Fibroblast of lung (primary cell): ENCODE measurements around the gene UST. TPM values are rescaled to one million over a fixed set of nuclear protein-coding genes. Genes with fewer than 3 reads are reported as not detected.

Source experiments
- DNase-seq, 2 donors: peaks; one replicate each; pipeline versions ENCODE4 v3.0.0 to v3.0.0-alpha.2; 2010; ENCODE audit warnings: low read depth in 2 of 2
- H2AFZ ChIP-seq: 2 replicates; pipeline ENCODE4 v1.5.1; 2012; ENCODE audit warnings: low read length, control low read depth, inconsistent platforms
- H3K27ac ChIP-seq: 2 replicates; pipeline ENCODE4 v1.5.1; 2011; ENCODE audit warnings: low read length, control low read depth; ENCODE audit not compliant: insufficient read depth
- H3K27me3 ChIP-seq: 2 replicates; pipeline ENCODE4 v1.5.1; 2011; ENCODE audit warnings: mild to moderate bottlenecking, low read length; ENCODE audit not compliant: control insufficient read depth, insufficient read depth
- H3K36me3 ChIP-seq: 2 replicates; pipeline ENCODE4 v1.5.1; 2011; ENCODE audit warnings: low read length; ENCODE audit not compliant: control insufficient read depth, insufficient read depth
- H3K4me1 ChIP-seq: 2 replicates; pipeline ENCODE4 v1.5.1; 2011; ENCODE audit warnings: low read length; ENCODE audit not compliant: control insufficient read depth, insufficient read depth; ENCODE audit errors: extremely low read depth
- H3K4me2 ChIP-seq: 2 replicates; pipeline ENCODE4 v1.5.1; 2011; ENCODE audit warnings: low read length, control low read depth; ENCODE audit not compliant: insufficient read depth; ENCODE audit errors: extremely low read depth
- H3K4me3 ChIP-seq, 4 experiments: fragments of 200-600 bp in 1 of 4; sonication (generic) in 1 of 4; replicated peaks in 1 of 4; 2 replicates each; pipeline ENCODE4 v1.5.1; 2011 to 2016; ENCODE audit warnings: low read length in 4 of 4, low read depth in 3 of 4, mild to moderate bottlenecking in 3 of 4, control low read depth in 2 of 4, inconsistent platforms in 1 of 4, mixed read lengths in 1 of 4; ENCODE audit not compliant: insufficient read depth in 1 of 4; ENCODE audit errors: control extremely low read depth in 1 of 4
- H3K79me2 ChIP-seq: 2 replicates; pipeline ENCODE4 v1.5.1; 2012; ENCODE audit warnings: mild to moderate bottlenecking, low read length, inconsistent platforms; ENCODE audit not compliant: control insufficient read depth, insufficient read depth
- H3K9ac ChIP-seq: 2 replicates; pipeline ENCODE4 v1.5.1; 2011; ENCODE audit warnings: mild to moderate bottlenecking, low read length, control low read depth; ENCODE audit not compliant: insufficient read depth
- H3K9me3 ChIP-seq: 2 replicates; pipeline ENCODE4 v1.5.1; 2012; ENCODE audit warnings: low read depth, low read length; ENCODE audit not compliant: control insufficient read depth, insufficient read depth
- H4K20me1 ChIP-seq: 2 replicates; pipeline ENCODE4 v1.5.1; 2011; ENCODE audit warnings: low read length; ENCODE audit not compliant: control insufficient read depth, insufficient read depth; ENCODE audit errors: extremely low read depth
- EZH2 ChIP-seq: IDR thresholded peaks from 2 replicates; pipeline ENCODE4 v1.5.1; 2012; ENCODE audit warnings: low read length, control low read depth, mild to moderate bottlenecking; ENCODE audit errors: missing control alignments
- polyA plus RNA-seq, 2 donors: library from polyadenylated mRNA; depleted of rRNA in 1 of 2; stranded (reverse) in 1 of 2; unstranded in 1 of 2; fragments of >200 nt; gene quantifications; 2 replicates each; pipeline ENCODE4 v1.2.1, GENCODE V29; 2011 to 2012; ENCODE audit warnings: missing spikeins in 1 of 2
- total RNA-seq: library from RNA; depleted of rRNA; stranded (reverse); fragments of >200 nt; gene quantifications from 2 replicates; pipeline ENCODE4 v1.2.1, GENCODE V29; 2014
- TF ChIP-seq, protein P1 (sequence below), 2 donors: IDR thresholded peaks in 1 of 2; conservative IDR thresholded peaks in 1 of 2; 1 replicate in 1 of 2; 2 replicates in 1 of 2; pipeline ENCODE4 v1.5.1; 2011 to 2012; ENCODE audit warnings: low read length in 2 of 2, control low read depth in 1 of 2, inconsistent platforms in 1 of 2, low read depth in 1 of 2, mild to moderate bottlenecking in 1 of 2

The UST gene
- total and polyA plus RNA-seq, 2 donors (not counting 1 experiment from before 2014, with no cell fraction given): 6.8 to 19.5 TPM

GRCh38 chr6:148829415-148830101 is 82.7 kb downstream of the UST start:
- Histone ChIP-seq H3K27ac (no peak overlapping the region), H3K79me2 (no peaks in the 10 kb centered on the region), H3K9ac (no peak overlapping the region), H3K27me3 (no peaks in the 10 kb centered on the region), H3K36me3 (no peaks in the 10 kb centered on the region), H3K4me1 (peaks cover 5% of the 10 kb centered on the region), H3K4me2 (peak overlapping the region; percentile 8), H3K9me3 (no peaks in the 10 kb centered on the region), H3K4me3 (no peak overlapping the region), H4K20me1 (no peaks in the 10 kb centered on the region), H2AFZ (no peak overlapping the region)
- DNase-seq: no peak
- TF ChIP-seq EZH2: no peak
- TF ChIP-seq, protein P1, sequence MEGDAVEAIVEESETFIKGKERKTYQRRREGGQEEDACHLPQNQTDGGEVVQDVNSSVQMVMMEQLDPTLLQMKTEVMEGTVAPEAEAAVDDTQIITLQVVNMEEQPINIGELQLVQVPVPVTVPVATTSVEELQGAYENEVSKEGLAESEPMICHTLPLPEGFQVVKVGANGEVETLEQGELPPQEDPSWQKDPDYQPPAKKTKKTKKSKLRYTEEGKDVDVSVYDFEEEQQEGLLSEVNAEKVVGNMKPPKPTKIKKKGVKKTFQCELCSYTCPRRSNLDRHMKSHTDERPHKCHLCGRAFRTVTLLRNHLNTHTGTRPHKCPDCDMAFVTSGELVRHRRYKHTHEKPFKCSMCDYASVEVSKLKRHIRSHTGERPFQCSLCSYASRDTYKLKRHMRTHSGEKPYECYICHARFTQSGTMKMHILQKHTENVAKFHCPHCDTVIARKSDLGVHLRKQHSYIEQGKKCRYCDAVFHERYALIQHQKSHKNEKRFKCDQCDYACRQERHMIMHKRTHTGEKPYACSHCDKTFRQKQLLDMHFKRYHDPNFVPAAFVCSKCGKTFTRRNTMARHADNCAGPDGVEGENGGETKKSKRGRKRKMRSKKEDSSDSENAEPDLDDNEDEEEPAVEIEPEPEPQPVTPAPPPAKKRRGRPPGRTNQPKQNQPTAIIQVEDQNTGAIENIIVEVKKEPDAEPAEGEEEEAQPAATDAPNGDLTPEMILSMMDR (conservative IDR thresholded peaks at IDR 0.05 in 1 of 2, IDR thresholded peaks at IDR 0.05 in 1 of 2; ENCODE audit: low read depth in 1 of 2, low read length in 2 of 2): no peak

- TF ChIP-seq, protein P1 (conservative IDR thresholded peaks at IDR 0.05 in 1 of 2, IDR thresholded peaks at IDR 0.05 in 1 of 2; ENCODE audit: low read depth in 1 of 2, low read length in 2 of 2): no peak
- no peak for TF ChIP-seq EZH2
- no peak for DNase-seq
- H4K20me1 ChIP-seq: no peaks in the 10 kb centered on the region
- no peak overlapping the region for H3K4me2 ChIP-seq
- H3K36me3 ChIP-seq: no peaks in the 10 kb centered on the region
- no peaks in the 10 kb centered on the region for H3K79me2 ChIP-seq
- H3K9ac ChIP-seq: no peak overlapping the region
- no peak overlapping the region for H3K27ac ChIP-seq
- H3K9me3 ChIP-seq: no peaks in the 10 kb centered on the region
- H3K4me1 ChIP-seq: peaks cover 5% of the 10 kb centered on the region
- no peak overlapping the region for H2AFZ ChIP-seq
- no peak overlapping the region for H3K4me3 ChIP-seq
- H3K27me3 ChIP-seq: no peaks in the 10 kb centered on the region
These were observed 83.8 kb downstream of the UST start for GRCh38 chr6:148830614-148831013.

DNA sequence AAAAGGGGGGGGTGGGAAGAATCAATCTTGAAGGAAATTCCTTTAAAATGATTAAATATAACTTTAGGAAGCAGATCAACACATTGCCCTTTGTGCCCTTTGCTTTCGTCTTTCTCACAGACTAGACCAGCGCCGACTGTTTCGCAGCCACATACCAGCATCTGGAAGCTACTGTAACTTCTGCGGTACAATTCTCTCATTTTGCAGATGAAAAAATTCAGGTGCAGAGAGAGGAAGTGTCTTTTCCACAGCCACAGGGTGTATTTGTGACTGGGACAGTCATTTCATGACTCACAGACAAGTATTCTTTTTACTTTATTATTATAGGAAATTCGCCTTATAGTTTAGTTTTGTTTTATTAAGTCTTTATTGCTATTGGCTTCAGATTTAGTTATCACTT is 84.2 kb downstream of the UST start:
- Histone ChIP-seq H3K9ac (no peak overlapping the region), H4K20me1 (no peaks in the 10 kb centered on the region), H3K36me3 (no peaks in the 10 kb centered on the region), H3K9me3 (no peaks in the 10 kb centered on the region), H3K27ac (no peak overlapping the region), H3K4me3 (no peak overlapping the region), H2AFZ (no peak overlapping the region), H3K27me3 (no peaks in the 10 kb centered on the region), H3K4me1 (peaks cover 5% of the 10 kb centered on the region), H3K79me2 (no peaks in the 10 kb centered on the region), H3K4me2 (no peak overlapping the region)
- DNase-seq: no peak
- TF ChIP-seq, protein P1 (conservative IDR thresholded peaks at IDR 0.05 in 1 of 2, IDR thresholded peaks at IDR 0.05 in 1 of 2; ENCODE audit: low read depth in 1 of 2, low read length in 2 of 2): no peak
- TF ChIP-seq EZH2: no peak
